GM12878 (cell line): Measurements from ENCODE around the gene PEX12. TPM values are rescaled to one million over a fixed set of nuclear protein-coding genes. Genes with fewer than 3 reads are reported as not detected.
A peak's percentile ranks its signal among the peaks of the same experiment; 100 is the strongest.

ENCODE experiments used
- ATAC-seq: fragments of 200-7000 bp; cut with Tn5 transposase; 3 replicates; pipeline ENCODE4 v1.9.1; 2020; ENCODE audit warnings: mild to moderate bottlenecking, moderate library complexity
- BruUV-seq: library from RNA; stranded (reverse); fragments of 400-500 nt; replicated peaks from 2 replicates; lab custom pipeline; 2021; lab: Mats Ljungman, UMichigan
- CTCF ChIA-PET: fragments of 300-600 bp; sonication (Branson Sonifier 250); formaldehyde crosslinking; extraction: SDS; loops from one replicate; lab custom pipeline; 2021; ENCODE audit warnings: inconsistent platforms; lab: Yijun Ruan, JAX
- POLR2A ChIA-PET: fragments of 350-600 bp; formaldehyde crosslinking; extraction: SDS; loops from one replicate; lab custom pipeline; 2021; ENCODE audit warnings: inconsistent platforms; lab: Charles Lee
- RAD21 ChIA-PET: fragments of 300-600 bp; sonication (Branson Sonifier 250); formaldehyde crosslinking; loops from one replicate; lab custom pipeline; 2023; ENCODE audit warnings: antibody characterized with exemption; ENCODE audit not compliant: unreplicated experiment; lab: Charles Lee
- SMC1A ChIA-PET: fragments of 300-600 bp; sonication (Branson Sonifier 250); formaldehyde crosslinking; loops from one replicate; lab custom pipeline; 2023; ENCODE audit not compliant: unreplicated experiment, uncharacterized antibody; lab: Charles Lee
- DNase-seq: peaks from one replicate; pipeline ENCODE4 v3.0.0-alpha.2; 2011; ENCODE audit warnings: low read depth, low spot score
- FAIRE-seq: peaks from 3 replicates; lab custom pipeline; 2011; peaks lifted over from hg19 to GRCh38; lab: Jason Lieb, UNC
- H2AFZ ChIP-seq: 2 replicates; pipeline ENCODE4 v1.6.0; 2011; ENCODE audit warnings: low read depth, low read length, control low read depth; ENCODE audit not compliant: control insufficient read depth
- H3K27ac ChIP-seq: 2 replicates; pipeline ENCODE4 v1.5.1; 2011; ENCODE audit warnings: control low read depth; ENCODE audit not compliant: control insufficient read depth, insufficient read depth
- H3K27me3 ChIP-seq, 2 experiments: replicated peaks in 1 of 2; 2 replicates each; pipeline versions ENCODE4 v1.6.0 to v1.6.1; 2011; ENCODE audit warnings: low read length in 1 of 2; ENCODE audit not compliant: control insufficient read depth in 2 of 2, insufficient read depth in 2 of 2
- H3K36me3 ChIP-seq, 2 experiments: 2 replicates each; pipeline ENCODE4 v1.5.1; 2011; ENCODE audit warnings: low read length in 1 of 2; ENCODE audit not compliant: control insufficient read depth in 2 of 2, insufficient read depth in 2 of 2
- H3K4me1 ChIP-seq: 2 replicates; pipeline ENCODE4 v1.6.1; 2011; ENCODE audit warnings: mild to moderate bottlenecking, low read length, moderate library complexity, mixed read lengths; ENCODE audit not compliant: control insufficient read depth, insufficient read depth
- H3K4me2 ChIP-seq: 2 replicates; pipeline ENCODE4 v1.6.0; 2011; ENCODE audit warnings: control low read depth; ENCODE audit not compliant: control insufficient read depth, insufficient read depth
- H3K4me3 ChIP-seq: fragments of 200-600 bp; sonication (generic); 2 replicates; pipeline ENCODE4 v1.5.1; 2016
- H3K79me2 ChIP-seq: 2 replicates; pipeline ENCODE4 v1.6.0; 2011; ENCODE audit warnings: low read length; ENCODE audit not compliant: control insufficient read depth, insufficient read depth
- H3K9ac ChIP-seq: 2 replicates; pipeline ENCODE4 v1.8.0; 2011; ENCODE audit warnings: low read length, control low read depth, mixed read lengths; ENCODE audit not compliant: control insufficient read depth, insufficient read depth
- H3K9me3 ChIP-seq: replicated peaks from 3 replicates; pipeline ENCODE4 v1.5.1; 2011; ENCODE audit warnings: mild to moderate bottlenecking, low read length; ENCODE audit not compliant: control insufficient read depth, insufficient read depth
- H4K20me1 ChIP-seq: 2 replicates; pipeline ENCODE4 v1.6.0; 2011; ENCODE audit not compliant: control insufficient read depth, insufficient read depth
- CBFB ChIP-seq: IDR thresholded peaks from 2 replicates; pipeline ENCODE4 v1.6.1; 2016; ENCODE audit warnings: antibody characterized with exemption, low read depth
- CBX3 ChIP-seq: fragments of 200-600 bp; sonication (generic); IDR thresholded peaks from 2 replicates; pipeline ENCODE4 v1.6.1; 2016; ENCODE audit warnings: low read depth, borderline replicate concordance
- EED ChIP-seq: sonication (generic); IDR thresholded peaks from 2 replicates; pipeline ENCODE4 v1.6.1; 2016; ENCODE audit warnings: antibody characterized with exemption, low read depth
- ETV6 ChIP-seq, 2 experiments: fragments of 450-650 bp in 1 of 2; IDR thresholded peaks in 1 of 2; conservative IDR thresholded peaks in 1 of 2; 2 replicates each; pipeline ENCODE4 v1.6.1; 2014; ENCODE audit warnings: antibody characterized with exemption in 1 of 2, borderline replicate concordance in 1 of 2, low read depth in 1 of 2, mild to moderate bottlenecking in 1 of 2, moderate library complexity in 1 of 2
- MEF2A ChIP-seq: IDR thresholded peaks from 2 replicates; pipeline ENCODE4 v1.6.1; 2011; ENCODE audit warnings: low read depth, mild to moderate bottlenecking, low read length, moderate library complexity; ENCODE audit not compliant: insufficient read depth
- SMAD1 ChIP-seq: fragments of 450-650 bp; IDR thresholded peaks from 2 replicates; pipeline ENCODE4 v1.6.1; 2018; ENCODE audit warnings: mild to moderate bottlenecking, low read depth; ENCODE audit not compliant: partially characterized antibody
- ZBTB40 ChIP-seq: fragments of 450-650 bp; IDR thresholded peaks from 2 replicates; pipeline ENCODE4 v1.6.1; 2016; ENCODE audit warnings: mild to moderate bottlenecking, moderate library complexity, borderline replicate concordance
- ZNF217 ChIP-seq: fragments of 450-650 bp; IDR thresholded peaks from 2 replicates; pipeline ENCODE4 v1.6.1; 2017; ENCODE audit warnings: antibody characterized with exemption, mild to moderate bottlenecking
- ZNF274 ChIP-seq: IDR thresholded peaks from one replicate; pipeline ENCODE4 v1.8.0; 2011; ENCODE audit not compliant: insufficient read length, insufficient read depth
- WGBS: methylation state at CpG from one replicate; pipeline ENCODE4 v1.1.6; 2016; ENCODE audit warnings: low lambda C conversion rate; ENCODE audit not compliant: insufficient replicate concordance, insufficient coverage; ENCODE audit errors: missing lambda C conversion rate; 5-methylcytosine and 5-hydroxymethylcytosine counted together
- in situ Hi-C: fragments of 300-500 bp; cut with MboI; formaldehyde crosslinking; loops from 9 replicates; pipeline ENCODE4 v1.14.3; 2018; ENCODE audit warnings: mixed read lengths
- intact Hi-C: fragments of 100-400 bp; cut with micrococcal nuclease; formaldehyde crosslinking; loops from one replicate; pipeline ENCODE4 v1.14.2; 2022; ENCODE audit not compliant: unreplicated experiment
- polyA plus RNA-seq, 11 experiments: library from polyadenylated mRNA; depleted of rRNA in 4 of 11; unstranded in 6 of 11; stranded (reverse) in 5 of 11; fragments of >200 nt; fragmentation: Nextera tagmentation in 4 of 11; fragmentation: Illumina TruSeq in 1 of 11; extraction: Ambion mirVana in 4 of 11; extraction: Trizol in 1 of 11; gene quantifications; 1 replicate in 1 of 11; 2 replicates in 10 of 11; pipeline versions ENCODE4 v1.2.1 to v1.2.3, GENCODE V29; 2011 to 2016; ENCODE audit warnings: inconsistent platforms in 2 of 11, missing spikeins in 2 of 11, low read depth in 1 of 11
- total RNA-seq, 4 experiments: library from RNA; depleted of rRNA in 3 of 4; stranded (reverse); fragments of >200 nt in 3 of 4; fragmentation: Illumina TruSeq in 1 of 4; extraction: Trizol in 1 of 4; gene quantifications; 2 replicates each; pipeline versions ENCODE4 v1.2.1 to v1.2.3, GENCODE V29; 2013 to 2021

Gene PEX12
- total and polyA plus RNA-seq, 10 of the 15 experiments (the other 5 are each of a cell fraction or from before 2014, with no cell fraction given): 2.9 to 15.8 (median 4.6) TPM

GRCh38 chr17:35587074-35587961 is 8.9 kb upstream of the PEX12 start, which contains the start of gene AP2B1 (continued):
- TF ChIP-seq ZBTB40: peak; percentile 80
- 0 out of 2 replicates have a peak, but pooled peaks have one; percentile 28 for TF ChIP-seq ZNF217

DNA sequence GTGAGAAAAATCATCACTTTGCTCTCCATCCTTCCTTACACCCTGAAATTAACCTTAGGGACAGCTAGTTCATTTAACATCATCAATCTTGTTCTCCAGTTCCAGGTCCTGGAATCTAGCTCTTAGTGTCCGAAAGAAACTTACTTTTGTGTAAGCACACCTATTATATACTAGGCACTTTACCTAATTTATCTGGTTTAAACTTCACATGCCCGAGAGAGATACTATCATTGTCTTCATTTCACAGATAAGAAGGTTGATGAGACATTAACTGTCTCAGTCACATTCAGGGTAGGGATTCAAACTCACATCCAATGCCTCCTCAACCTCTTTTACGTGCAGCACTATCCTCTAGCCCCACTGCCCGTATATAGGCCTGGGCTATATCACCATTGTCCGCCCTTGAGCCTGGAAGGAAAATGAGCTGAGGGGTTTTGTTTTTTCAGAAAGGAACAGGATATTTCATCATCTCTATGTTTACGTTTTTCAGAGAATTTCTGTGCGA is 8.2 kb upstream of the PEX12 start:
- WGBS: 14% methylated on average over 7 of the region's 7 CpGs
- H3K4me1 ChIP-seq: peaks cover 3% of the 10 kb centered on the region; the same call in 1 of the 2 replicates
- H2AFZ ChIP-seq: peak overlapping the region; percentile 96
- in situ Hi-C loops (no loop called here), intact Hi-C loops (no loop called here)
- H4K20me1 ChIP-seq: no peaks in the 10 kb centered on the region
- peak; percentile 75 for FAIRE-seq
- TSS peak; percentile 100 for BruUV-seq
- H3K9me3 ChIP-seq: no peaks in the 10 kb centered on the region
- peak overlapping the region; percentile 87 for H3K27ac ChIP-seq
- peaks cover 33% of the 10 kb centered on the region for H3K79me2 ChIP-seq
- no peak for TF ChIP-seq ZNF274
- no peak for TF ChIP-seq CBX3
- TF ChIP-seq MEF2A: no peak
- no peak for TF ChIP-seq SMAD1
- no peak for TF ChIP-seq ETV6 (conservative IDR thresholded peaks at IDR 0.05 in 1 of 2, IDR thresholded peaks at IDR 0.05 in 1 of 2; ENCODE audit: borderline replicate concordance in 1 of 2, low read depth in 1 of 2)
- no peak for TF ChIP-seq CBFB
- TF ChIP-seq EED: no peak
- TF ChIP-seq, all 136 proteins: peak for 0
- ChIA-PET POLR2A (interaction anchor here (0.5 to 2.4 kb wide), 5 partner anchors 8 to 63 kb away, joined by 3 to 16 read pairs (median 3); partner anchors contain the start of genes PEX12 and SLFN12L), CTCF (interaction anchor here (0.9 to 2.0 kb wide), 5 partner anchors 8 to 177 kb away, joined by 3 to 9 read pairs (median 5); partner anchors contain the start of gene PEX12), SMC1A (interaction anchor here (1.0 to 1.1 kb wide), 2 partner anchors 8 to 46 kb away, joined by 3 to 7 read pairs; partner anchors contain the start of gene PEX12), RAD21 (interaction anchor here (0.9 to 1.2 kb wide), 3 partner anchors 8 to 50 kb away, joined by 3 to 5 read pairs (median 3); partner anchors contain the start of gene PEX12)
- peak overlapping the region; percentile 60 for H3K4me2 ChIP-seq
- DNase-seq (no peak), ATAC-seq (peak; percentile 12)
- H3K9ac ChIP-seq: peak overlapping the region; percentile 94
- H3K27me3 ChIP-seq: no peaks in the 10 kb centered on the region
- no peaks in the 10 kb centered on the region for H3K36me3 ChIP-seq
- H3K4me3 ChIP-seq: peak overlapping the region; percentile 98
